Hematopoietic multipotent progenitor cell treated with erythropoietin and hydrocortisone succinate and interleukin-3 and kit ligand, for 8 days (in vitro differentiated cells): ENCODE results near the gene PDS5B.

Source experiments
- DNase-seq: peaks from one replicate; pipeline ENCODE4 v3.0.0-alpha.2; 2015

PDS5B gene

DNA sequence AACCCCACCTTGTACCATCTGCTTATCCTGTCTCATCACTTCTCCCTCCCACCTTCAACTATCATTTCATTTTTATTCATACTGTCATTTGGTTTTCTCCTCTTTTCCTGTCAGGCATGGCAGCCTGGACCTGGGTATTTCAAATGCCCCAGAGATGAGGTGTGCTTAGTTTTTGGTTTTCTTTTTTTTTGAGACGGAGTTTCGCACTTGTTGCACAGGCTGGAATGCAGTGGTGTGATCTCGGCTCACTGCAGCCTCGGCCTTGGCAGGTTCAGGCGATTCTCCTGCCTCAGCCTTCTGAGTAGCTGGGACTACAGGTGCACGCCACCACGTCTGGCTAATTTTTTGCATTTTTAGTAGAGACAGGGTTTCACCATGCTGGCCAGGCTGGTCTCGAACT, 5.8 kb downstream of the PDS5B start:
- no peak for DNase-seq

DNA sequence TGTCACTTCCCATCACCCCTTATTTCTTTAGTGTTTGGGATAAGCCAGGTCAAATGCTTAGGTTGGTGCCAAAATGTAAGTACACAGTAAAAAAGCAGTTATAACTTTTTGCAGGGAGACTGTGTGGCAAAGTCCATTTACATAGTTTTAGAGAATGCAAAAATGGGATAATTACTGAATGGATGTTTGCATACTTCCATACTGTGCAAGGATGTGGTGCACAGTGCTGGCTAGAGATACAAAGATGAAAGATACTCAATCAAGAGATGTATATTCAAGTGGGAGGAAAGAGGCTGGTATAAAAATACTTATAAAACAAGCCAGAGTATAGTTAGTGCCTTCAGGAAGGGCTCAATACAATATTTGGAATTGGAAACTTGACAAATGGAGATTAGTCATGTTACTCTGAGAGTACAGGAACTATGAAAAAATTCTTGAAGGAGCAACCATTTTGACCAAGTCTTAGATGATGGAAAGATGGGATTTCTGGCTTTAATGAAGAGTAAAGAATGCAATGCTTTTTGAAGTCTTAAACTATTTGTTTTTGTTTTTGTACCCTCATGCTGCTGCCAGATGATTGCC, 8.0 kb downstream of the PDS5B start:
- DNase-seq: no peak

DNA sequence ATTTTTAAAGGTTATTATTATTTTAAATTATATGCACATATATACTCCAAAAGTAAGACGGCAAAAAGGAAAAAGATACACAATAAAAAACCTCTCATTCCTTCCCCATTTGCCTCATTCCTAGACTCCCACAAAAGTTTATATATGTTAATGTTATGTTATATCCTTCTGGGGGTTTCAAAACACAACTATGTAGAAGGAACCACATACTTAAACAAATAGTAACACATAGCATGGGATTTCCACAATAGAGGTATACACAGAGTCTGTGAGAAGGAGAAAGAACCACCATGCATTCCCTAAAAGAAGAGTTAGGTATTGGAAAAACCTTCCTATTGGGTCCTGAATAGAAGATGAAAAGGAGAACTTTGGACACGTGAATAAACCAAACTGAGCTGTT, 9.1 kb downstream of the PDS5B start:
- no peak for DNase-seq

DNA sequence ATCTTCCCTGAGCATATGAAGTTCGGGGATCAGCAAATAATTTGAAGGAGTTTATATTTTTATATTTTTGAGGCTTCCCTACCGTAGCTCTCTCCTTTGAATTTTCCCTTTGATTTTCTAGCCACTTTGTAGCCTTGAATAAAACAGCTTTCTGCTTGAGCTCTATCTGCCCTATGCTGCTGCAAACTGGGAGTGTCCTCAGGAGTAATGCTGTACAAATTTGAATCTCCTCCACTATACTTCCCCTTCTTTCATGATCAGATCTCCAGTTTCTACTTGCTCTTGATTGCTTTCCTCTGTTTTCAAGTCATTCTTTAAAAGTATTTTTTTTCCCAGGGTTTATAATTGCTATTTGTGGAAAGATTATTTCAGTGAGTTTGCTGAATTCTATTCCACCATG, 14.6 kb downstream of the PDS5B start:
- DNase-seq: peak; percentile 35

DNA sequence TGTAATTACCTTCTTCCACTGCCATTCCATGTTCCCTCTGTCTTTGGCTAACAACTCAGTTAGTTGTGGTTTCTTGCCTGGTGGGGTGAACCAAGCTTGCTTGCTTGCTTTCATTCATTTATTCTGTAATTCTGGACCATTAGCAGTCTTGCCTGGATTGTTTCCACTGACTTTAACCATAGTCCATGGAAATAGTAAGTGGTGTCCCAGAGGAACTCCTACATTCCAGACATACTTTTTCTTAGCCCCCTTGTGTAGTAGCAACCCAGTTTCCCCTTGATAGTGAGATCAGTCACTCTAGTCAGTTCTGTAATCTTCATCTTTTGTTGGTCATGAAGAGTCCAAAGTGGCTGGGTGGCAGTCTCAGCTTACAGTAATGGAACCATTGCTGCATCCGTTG, 23.2 kb downstream of the PDS5B start:
- no peak for DNase-seq

DNA sequence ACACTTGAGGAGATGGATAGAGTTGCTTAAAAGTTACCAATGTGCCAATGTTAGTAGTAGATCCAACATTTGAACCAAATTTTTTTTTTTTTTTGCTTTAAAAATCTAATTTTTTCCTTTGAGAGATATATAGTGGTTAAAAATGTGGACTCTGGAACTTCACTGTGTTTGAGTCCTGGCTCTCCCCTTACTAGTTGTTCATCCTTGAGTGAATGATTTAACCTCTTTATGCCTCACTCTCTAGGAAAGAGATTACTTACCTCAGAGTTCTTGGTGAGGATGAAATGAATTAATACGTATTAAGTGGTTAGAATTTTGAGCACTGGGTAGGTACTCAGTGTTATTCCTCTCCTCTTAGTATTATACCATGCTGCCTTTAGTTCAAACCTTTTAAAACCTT, 24.3 kb downstream of the PDS5B start:
- DNase-seq: no peak

DNA sequence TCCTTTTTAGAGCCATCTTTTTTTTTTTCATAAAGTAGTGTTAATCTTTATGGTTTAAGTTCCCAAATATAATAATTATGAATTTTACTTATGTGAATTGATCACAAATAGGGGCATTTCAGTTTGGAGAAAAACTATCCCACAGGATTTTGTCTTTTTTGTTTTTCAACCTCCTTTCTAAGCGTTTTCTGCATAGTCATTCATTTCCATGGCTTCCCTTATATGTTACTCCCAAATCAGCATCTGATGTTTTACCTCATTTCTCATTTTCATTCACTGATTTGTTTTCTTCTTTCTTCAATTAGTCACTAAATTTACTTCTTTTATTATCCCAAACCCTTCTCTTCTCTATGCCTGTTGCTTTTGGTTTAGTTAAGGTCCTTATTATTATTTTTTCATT, 24.7 kb downstream of the PDS5B start:
- no peak for DNase-seq

DNA sequence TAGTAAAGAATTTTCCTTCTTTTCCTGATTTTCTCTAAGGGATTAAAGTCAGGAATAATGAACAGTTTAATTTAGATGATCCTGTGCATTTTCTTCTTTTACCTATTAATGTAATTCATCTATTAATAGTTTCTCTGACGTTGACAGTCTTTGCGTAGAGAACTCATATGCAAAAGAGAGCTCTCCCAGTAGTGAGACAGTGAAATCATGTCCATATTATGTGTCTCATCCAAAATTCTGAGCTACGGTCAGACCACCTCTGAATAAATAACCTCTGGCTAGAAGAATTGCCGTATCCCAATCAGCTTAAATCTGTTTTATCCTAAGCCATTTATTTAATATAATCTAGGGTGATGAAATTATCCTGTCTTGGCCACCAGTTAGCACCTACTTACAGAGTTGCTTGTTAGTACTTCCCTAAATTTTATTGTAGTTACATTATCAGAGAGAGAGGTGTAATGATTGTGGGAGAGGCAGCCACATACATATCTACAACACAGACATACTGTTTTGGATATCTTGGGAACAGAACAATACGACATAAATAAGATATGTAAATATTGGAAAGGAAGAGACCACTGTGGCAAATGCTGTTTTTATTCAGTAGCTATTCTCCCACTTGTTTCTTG, 30.7 kb downstream of the PDS5B start:
- no peak for DNase-seq

DNA sequence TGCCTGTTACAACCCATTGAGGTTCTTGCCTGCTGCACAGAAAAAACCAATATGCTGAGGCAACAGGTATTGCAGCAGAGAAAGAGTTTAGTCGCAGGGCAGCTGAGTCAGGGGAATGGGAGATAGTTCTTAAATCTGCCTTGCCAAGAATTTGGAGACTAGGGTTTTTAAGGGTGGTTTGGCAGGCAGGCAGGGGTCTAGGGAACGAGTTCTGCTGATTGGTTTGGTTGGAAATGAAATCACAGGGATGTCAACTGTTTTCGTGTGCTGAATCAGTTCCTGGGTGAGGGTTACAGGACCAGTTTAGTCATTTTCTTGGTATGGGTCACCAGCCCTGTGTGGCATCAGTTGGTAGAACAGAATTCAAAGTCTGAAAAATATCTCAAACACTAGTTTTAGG, 36.6 kb downstream of the PDS5B start:
- DNase-seq: no peak

DNA sequence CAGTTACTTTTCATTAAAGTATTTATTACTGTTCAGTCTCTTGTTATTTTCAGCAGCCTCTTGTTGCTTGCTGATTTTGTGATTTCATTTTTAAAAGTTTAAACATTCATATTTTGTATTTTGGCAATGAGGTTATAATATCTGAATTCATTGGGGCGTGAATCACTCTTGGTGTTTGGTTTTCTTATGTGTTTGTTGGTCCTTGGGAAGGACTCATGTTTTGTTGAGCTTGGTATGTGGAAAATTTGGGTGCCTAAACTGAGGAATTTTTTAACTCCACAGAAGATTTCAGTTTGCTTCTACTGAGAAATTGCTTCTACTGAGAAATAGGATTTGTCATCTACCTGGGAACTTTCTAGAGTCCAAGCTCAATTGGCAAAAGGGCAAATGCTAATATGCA, 38.2 kb downstream of the PDS5B start:
- DNase-seq: no peak

DNA sequence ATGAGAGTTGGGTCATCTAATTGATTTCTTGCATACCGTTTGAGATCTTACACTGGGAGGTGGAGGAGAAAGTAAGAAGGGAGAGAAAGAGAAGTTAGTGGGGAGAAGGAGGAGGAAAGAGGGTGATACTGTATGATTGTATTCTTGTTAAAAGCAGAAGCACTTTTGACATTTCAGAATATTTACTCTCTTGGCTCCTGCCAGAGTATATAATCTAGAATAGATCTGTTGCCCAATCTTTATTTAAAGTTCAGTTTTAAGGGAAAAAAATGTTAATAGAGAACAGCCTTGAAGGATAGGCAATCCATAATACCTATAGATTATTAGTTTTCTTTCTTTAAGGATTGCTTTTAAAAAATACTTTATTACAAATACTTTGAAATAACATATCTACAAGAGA, 41.5 kb downstream of the PDS5B start:
- no peak for DNase-seq

DNA sequence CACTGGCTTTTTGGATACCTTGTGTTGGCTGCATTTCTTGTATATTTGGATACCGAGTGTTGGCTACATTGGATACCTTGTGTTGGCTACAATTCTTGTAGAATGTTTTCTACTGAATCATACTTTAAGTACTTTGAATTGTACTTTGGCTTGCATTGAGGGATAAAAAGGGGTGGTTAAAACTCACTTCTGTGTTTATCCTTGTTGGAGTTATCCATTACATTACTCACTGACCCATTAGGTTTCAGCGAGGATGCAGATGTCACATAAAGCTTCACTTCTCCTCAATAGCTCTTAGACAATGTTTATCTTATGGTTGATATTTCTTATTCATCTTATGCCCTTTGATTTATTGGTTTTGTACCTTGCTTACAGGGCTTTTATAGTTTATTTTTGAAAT, 43.1 kb downstream of the PDS5B start:
- no peak for DNase-seq

DNA sequence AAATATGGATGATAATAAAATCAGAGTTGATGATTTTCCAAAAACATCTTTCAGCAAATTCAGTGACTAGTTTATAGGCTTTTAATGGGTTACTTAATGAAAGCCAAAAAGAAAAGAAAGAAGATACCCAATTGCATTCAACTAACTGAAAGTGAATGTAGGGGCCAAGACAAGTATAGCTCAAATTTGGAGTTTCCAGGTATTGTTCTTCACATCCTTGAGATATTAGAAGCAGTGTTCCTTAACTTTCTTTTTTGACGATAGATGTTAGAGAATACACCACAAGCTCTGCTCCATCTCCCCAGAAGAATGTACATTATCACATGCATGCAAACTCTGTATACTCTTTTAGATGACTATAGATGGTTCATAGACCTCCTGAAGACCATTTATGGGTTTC, 43.6 kb downstream of the PDS5B start:
- no peak for DNase-seq

DNA sequence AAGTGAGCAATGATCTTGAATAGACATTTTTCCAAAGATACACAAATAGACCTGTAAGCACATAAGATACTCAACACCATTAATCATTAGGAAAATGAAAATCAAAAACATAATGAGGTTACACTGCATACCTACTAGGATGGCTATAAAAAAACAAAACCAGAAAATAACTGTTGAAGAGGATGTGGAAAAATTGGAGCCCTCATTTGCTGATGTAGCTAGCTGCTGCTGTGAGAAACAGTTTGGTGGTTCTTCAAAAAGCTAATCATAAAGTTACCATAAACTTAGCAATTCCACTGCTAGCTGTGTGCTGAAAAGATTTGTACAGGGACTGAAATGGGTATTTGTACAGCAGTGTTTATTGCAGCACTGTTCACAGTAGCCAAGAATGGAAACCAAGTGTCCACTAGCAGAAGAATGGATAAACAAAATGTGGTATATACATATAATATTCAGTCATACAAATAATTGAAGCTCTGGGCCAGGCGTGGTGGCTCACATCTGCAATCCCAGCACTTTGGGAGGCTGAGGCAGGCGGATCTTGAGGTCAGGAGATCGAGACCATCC, 46.2 kb downstream of the PDS5B start:
- DNase-seq: no peak

DNA sequence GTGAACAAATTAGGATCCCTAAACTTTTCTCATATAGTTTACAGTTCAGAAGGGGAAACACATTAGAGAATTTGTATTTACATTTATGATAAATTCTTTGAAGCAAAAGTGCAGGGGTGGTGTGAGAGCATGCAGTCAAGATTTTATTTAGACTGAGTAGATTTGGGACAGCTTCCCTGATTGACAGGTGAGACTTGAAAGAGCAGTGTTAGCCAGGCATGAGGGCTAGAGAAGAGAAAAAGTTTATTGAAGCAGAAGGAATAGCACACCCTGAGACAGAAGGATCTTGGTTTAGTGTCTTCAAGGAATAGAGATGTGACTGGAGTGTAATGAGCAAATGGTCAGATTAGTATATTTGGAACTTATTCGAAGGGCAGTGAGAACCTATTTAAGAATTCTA, 50.5 kb downstream of the PDS5B start:
- no peak for DNase-seq

DNA sequence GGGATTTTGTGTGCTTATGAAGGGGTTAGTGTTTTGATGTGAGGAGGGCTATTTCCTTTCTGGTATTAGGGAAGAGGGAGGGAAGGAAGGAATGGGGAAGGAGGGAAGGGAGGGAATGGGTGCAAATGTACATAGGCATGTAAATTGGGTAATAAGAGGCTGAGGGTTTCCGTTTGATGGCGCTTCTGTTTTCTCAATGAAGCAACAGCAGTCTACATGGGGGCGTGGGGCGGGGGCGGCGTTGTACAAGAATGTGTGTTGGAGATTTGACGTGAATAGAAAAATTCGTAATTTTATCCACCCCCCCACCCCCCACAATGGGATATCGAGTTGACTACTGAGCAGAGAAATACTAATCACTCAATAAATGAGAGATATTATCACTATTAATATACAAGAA, 52.5 kb downstream of the PDS5B start:
- DNase-seq: no peak

DNA sequence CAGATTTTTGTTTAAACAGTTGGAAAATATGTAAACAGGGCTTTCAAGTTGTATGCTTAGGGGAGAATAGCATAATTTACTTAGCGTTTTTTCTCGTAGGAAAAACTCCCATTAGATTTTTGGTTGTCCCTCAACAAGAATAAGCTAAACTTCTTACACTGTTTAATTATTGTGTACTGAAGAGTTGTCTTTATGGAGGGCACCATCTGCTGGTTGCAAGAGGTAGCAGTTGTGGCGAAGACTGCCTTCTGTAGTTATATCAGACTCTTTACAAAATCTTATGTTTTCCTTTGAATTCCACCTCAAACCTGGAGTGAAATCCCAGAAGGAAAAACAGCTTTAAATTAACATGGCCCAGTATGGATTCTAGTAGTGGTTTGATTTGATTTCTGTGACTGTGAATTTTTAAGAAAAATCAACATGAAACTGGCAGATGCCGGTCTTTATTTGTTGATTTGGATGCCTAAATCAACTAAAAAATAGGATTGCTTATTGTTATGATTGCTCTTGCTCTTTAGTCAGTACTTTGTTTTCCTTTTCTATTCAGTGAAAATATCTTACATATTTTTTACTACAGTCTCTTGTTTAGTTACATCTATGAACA, 53.4 kb downstream of the PDS5B start:
- DNase-seq: peak; percentile 79

DNA sequence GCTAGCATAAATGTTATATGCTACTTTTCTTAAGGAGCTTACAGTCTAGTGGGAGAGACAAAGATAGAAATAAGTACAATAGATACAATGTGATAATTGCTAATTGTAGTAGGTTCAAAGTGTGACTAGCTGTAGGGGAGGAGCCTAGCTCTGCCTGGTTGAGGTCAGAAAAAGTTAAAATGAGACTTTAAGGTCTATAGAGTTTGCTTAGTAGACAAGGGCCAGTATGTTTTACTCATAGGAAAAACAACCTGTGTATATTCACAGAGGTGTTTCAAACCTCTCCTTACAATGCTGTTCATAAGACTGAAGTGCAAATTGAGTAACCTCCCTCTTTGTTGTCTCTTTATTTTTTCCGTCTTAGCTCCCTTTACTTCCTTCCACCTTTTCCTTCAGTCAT, 56.1 kb downstream of the PDS5B start:
- no peak for DNase-seq

DNA sequence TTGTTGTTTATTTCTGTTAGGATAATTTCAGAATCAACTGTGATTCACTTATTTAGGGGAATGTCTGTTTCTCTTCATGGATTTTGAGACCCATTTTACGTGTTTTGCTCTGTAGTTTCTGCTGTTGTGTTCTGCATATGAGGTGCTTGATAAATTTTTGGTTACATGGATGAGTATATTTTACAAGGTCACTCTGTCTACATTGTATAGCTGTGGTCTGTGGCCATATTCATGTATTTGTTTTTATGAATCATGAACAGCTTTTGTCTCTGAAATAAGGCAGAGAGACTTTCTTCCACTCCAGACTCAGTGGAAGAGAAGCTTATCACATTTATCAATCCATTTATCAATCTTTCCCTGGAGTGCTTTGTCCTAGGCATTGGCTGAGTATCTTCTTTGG, 56.6 kb downstream of the PDS5B start:
- DNase-seq: no peak

DNA sequence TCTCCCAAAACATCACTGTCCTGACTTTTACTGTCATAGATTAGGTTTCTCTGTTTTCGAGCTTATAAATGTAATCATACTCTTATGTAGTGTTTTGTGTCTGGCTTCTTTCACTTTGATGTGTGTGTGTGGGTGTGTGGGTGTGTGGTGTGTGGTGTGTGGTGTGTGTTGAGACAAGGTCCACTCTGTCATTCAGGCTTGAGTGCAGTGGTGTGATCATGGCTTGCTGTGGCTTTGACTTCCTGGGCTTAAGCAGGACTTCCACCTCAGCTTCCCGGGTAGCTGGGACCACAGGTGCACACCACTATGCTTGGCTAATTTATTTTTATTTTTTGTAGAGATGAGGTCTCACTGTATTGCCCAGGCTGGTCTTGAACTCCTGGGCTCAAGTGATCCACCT, 59.6 kb downstream of the PDS5B start:
- no peak for DNase-seq

DNA sequence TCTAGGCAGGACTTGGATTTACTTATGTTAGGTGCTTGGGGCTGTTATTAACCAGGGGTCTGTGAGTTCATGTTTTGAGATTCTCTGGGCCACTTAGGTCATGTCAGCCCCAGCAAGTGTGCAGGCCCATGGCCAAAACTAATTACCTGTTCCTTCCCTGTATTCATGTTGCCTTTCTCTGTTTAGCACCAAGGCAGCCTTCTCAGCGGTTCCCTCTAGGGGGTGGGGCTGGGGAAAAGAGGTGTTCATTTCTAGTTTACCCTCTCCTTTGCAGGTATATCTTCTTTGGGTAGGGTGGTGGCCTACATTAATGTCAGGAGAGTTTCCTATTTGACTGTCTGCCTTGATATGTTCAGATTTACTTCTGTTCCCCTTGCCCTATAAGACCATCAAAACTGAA, 61.7 kb downstream of the PDS5B start:
- DNase-seq: no peak

DNA sequence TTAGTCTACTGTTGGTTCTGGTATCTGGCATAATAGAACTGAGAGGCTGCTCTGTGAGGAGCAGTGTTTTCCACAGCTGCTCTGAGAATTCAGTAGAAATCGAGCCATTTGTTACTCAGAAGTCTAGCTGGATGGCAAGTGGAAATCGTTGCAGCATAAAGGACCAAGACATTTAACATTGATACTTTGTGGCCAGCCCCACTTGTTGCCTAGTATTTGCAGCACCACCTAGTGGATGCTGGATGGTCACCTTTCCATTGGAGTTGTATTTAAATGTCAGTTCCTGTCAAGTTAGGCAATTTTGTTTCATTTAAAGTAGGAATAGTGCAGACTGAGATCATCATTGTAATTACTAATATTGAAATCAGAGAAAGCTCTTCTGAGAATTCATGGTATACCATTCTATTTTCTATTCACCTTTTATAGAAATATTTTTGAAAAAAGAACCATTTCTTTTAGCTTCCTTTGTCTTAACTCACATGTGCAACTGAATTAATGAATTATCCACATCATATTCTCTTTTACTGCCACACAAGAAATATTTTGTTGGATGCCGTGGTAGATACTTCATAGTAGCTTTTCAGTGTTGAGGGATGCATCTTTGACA, 64.6 kb downstream of the PDS5B start:
- DNase-seq: peak; percentile 82

DNA sequence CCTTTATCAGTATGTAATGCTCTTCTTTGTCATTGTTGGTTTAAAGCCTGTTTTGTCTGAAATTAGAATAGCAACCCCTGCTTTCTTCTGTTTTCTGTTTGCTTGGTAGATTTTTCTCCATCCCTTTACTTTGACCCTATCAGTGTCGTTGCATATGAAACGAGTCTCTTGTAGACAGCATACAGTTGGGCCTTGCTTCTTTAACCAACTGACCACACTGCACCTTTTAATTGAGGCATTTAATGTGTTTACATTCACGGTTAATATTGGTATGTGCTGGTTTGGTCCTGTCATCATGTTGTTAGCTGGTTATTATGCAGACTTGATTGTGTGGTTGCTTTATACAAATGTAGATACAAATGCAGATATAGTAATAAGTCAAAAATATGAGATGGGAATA, 71.1 kb downstream of the PDS5B start:
- no peak for DNase-seq

DNA sequence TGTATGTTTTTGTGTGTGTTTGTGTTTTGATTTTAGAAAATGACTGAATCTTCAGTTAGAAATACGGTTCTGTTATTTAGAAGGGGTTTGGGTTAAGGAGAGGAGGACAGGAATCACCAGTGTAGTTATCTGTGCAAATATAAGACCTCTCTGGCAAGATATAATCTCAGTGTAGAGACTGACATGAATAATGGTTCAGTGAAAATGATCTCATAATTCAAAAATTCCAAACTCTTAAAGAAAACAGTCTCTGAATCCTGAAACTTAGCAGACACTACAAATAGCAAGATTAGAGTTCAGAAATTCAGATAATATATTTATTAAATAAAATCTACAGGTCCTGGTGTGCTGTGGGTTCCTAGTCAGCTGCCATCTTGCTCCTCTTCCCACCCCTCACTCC, 73.5 kb downstream of the PDS5B start:
- no peak for DNase-seq
